PC-3 (cell line): Measurements from ENCODE around the gene PRIM2. TPM values are rescaled to one million over a fixed set of nuclear protein-coding genes. Genes with fewer than 3 reads are reported as not detected.

Source experiments
- ATAC-seq: fragments of 200-7000 bp; cut with Tn5 transposase; 2 replicates; pipeline ENCODE4 v1.9.1; 2020; ENCODE audit warnings: mild to moderate bottlenecking, moderate library complexity
- BruUV-seq: library from RNA; stranded (reverse); fragments of 400-500 nt; replicated peaks from 2 replicates; lab custom pipeline; 2021; lab: Mats Ljungman, UMichigan
- CTCF ChIA-PET: fragments of 300-600 bp; sonication (Branson Sonifier 250); formaldehyde crosslinking; loops from one replicate; lab custom pipeline; 2022; ENCODE audit warnings: antibody characterized with exemption; lab: Charles Lee
- POLR2A ChIA-PET: fragments of 300-600 bp; sonication (Branson Sonifier 250); formaldehyde crosslinking; loops from one replicate; lab custom pipeline; 2022; ENCODE audit warnings: antibody characterized with exemption; ENCODE audit not compliant: unreplicated experiment; lab: Charles Lee
- DNase-seq: peaks from one replicate; pipeline ENCODE4 v3.0.0-alpha.2; 2015
- H2AFZ ChIP-seq: fragments of 300-600 bp; sonication (generic); 2 replicates; pipeline ENCODE4 v1.6.0; 2016; ENCODE audit warnings: antibody characterized with exemption, low read length
- H3F3A ChIP-seq: fragments of 300-600 bp; sonication (generic); one replicate; pipeline ENCODE4 v1.6.0; 2017; ENCODE audit warnings: antibody characterized with exemption, low read length, control low read depth, mild to moderate bottlenecking; ENCODE audit not compliant: unreplicated experiment
- H3K27ac ChIP-seq: fragments of 300-600 bp; sonication (generic); 2 replicates; pipeline ENCODE4 v1.5.1; 2016; ENCODE audit warnings: mild to moderate bottlenecking, low read length
- H3K27me3 ChIP-seq: fragments of 300-600 bp; sonication (generic); 2 replicates; pipeline ENCODE4 v1.6.1; 2016; ENCODE audit warnings: low read length, mixed read lengths
- H3K36me3 ChIP-seq: fragments of 300-600 bp; sonication (generic); 2 replicates; pipeline ENCODE4 v1.6.1; 2016; ENCODE audit warnings: low read depth, mixed run types, low read length, mixed read lengths
- H3K4me1 ChIP-seq: fragments of 300-600 bp; sonication (generic); 2 replicates; pipeline ENCODE4 v1.5.1; 2016; ENCODE audit warnings: low read length; ENCODE audit not compliant: insufficient read depth
- H3K4me2 ChIP-seq: fragments of 300-600 bp; sonication (generic); 2 replicates; pipeline ENCODE4 v1.6.0; 2016; ENCODE audit warnings: low read length
- H3K4me3 ChIP-seq: fragments of 300-600 bp; sonication (generic); 2 replicates; pipeline ENCODE4 v1.5.1; 2016; ENCODE audit warnings: mild to moderate bottlenecking, low read length, mixed read lengths
- H3K79me2 ChIP-seq: fragments of 300-600 bp; sonication (generic); 2 replicates; pipeline ENCODE4 v1.6.1; 2017; ENCODE audit warnings: low read length, mixed read lengths
- H3K9ac ChIP-seq: fragments of 300-600 bp; sonication (generic); 2 replicates; pipeline ENCODE4 v1.6.0; 2016; ENCODE audit warnings: mild to moderate bottlenecking, low read length
- H3K9me2 ChIP-seq: fragments of 300-600 bp; sonication (generic); replicated peaks from 2 replicates; pipeline ENCODE4 v1.6.1; 2016; ENCODE audit warnings: mixed run types, low read length, mixed read lengths
- H3K9me3 ChIP-seq: fragments of 300-600 bp; sonication (generic); 2 replicates; pipeline ENCODE4 v1.6.1; 2016; ENCODE audit warnings: low read length, mixed read lengths
- H4K20me1 ChIP-seq: fragments of 300-600 bp; sonication (generic); 2 replicates; pipeline ENCODE4 v1.6.1; 2016; ENCODE audit warnings: low read length, mixed read lengths
- EZH2 ChIP-seq: fragments of 300-600 bp; sonication (generic); IDR thresholded peaks from one replicate; pipeline ENCODE4 v1.6.1; 2017; ENCODE audit warnings: antibody characterized with exemption, mild to moderate bottlenecking, low read length; ENCODE audit not compliant: unreplicated experiment
- EZH2phosphoT487 ChIP-seq: fragments of 300-600 bp; sonication (generic); IDR thresholded peaks from 2 replicates; pipeline ENCODE4 v1.6.1; 2018; ENCODE audit warnings: mild to moderate bottlenecking, antibody characterized with exemption, low read length, borderline replicate concordance
- intact Hi-C: fragments of 100-400 bp; cut with micrococcal nuclease; formaldehyde crosslinking; loops from 2 replicates; pipeline ENCODE4 v1.9.0; 2023
- total RNA-seq: library from RNA; depleted of rRNA; stranded (reverse); fragments of >200 nt; gene quantifications from 2 replicates; pipeline ENCODE4 v1.2.3, GENCODE V29; 2014
- TF ChIP-seq, protein P1 (sequence below): fragments of 300-600 bp; sonication (generic); conservative IDR thresholded peaks from 2 replicates; pipeline ENCODE4 v1.5.1; 2017; ENCODE audit warnings: antibody characterized with exemption, low read depth, mild to moderate bottlenecking, low read length

PRIM2 gene
- total RNA-seq, 1 experiment from 2014 or later, result 48.4 TPM

DNA sequence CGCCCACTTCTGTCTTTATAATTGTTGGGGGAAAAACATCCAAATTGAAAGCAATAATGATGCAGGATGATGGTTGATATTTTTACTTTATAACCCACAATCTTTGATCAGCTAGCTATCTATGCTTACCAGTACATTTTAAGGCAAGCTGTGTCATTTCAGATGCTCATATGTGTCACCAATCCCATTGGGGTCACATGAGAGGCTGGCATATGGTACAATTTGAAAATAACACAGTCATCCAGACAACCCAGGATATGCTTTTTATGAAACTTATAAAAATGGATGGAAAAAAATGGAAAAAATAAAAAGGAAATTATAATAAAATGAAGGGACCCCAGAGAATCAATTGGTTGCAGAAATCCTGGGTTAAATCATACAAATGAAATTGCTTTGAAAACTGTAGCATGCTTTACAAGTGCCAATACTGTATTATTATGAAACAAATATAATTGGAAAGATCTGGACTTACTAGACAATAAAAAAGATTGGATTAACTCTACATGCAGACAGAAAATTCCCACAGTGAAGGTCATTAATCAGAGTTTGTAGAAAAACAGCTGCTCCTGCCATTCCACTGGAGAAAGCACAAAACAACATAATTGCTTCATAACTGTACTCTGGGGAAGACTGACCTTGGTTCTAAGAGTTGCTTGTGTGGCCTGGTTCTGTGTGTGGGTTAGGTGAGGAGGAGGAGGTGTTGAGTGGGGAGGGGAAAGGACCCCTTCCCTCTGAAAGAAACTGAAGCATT lies 13.3 kb upstream of the PRIM2 start:
- no peaks in the 10 kb centered on the region; the same call in 1 of the 2 replicates for H3K4me1 ChIP-seq
- H3K4me3 ChIP-seq, result no peak overlapping the region
- H3K9ac ChIP-seq, result no peak overlapping the region
- POLR2A ChIA-PET, result no interaction called here
- CTCF ChIA-PET, result no interaction called here
- no peak for DNase-seq
- no peaks in the 10 kb centered on the region for H4K20me1 ChIP-seq
- no peaks in the 10 kb centered on the region for H3K9me3 ChIP-seq
- H3K9me2 ChIP-seq, result no peaks in the 10 kb centered on the region
- no peaks in the 10 kb centered on the region for H3K27me3 ChIP-seq
- no peak for ATAC-seq
- no peak overlapping the region for H3K4me2 ChIP-seq
- intact Hi-C loops, result no loop called here
- H2AFZ ChIP-seq, result no peak overlapping the region
- no peak for TF ChIP-seq EZH2
- H3K36me3 ChIP-seq, result no peaks in the 10 kb centered on the region
- H3K27ac ChIP-seq, result no peak overlapping the region
- no peaks in the 10 kb centered on the region for H3K79me2 ChIP-seq
- no TSS peak for BruUV-seq
- no peaks in the 10 kb centered on the region for H3F3A ChIP-seq

DNA sequence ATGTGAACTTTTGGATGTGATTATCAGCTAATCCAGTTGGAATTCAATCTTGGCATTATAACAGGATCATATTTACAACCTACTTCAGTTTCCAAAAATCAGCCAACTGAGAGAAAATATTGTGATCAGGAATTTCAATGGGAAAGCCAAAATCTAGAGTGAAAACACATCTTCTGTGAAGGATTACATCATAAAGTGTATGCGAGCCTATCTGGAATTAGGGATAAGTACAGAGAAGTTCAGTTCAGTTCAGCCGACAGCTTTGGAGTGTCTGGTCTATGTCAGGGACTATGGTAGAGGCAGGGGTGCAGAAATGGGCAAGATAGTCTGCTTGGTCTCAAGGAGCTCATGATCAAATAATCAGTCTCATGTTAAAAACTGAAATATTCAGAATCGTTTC lies 12.3 kb upstream of the PRIM2 start:
- Histone ChIP-seq H3K4me2 (no peak overlapping the region), H3K27ac (no peak overlapping the region), H3F3A (no peaks in the 10 kb centered on the region), H3K9me2 (no peaks in the 10 kb centered on the region), H3K4me3 (no peak overlapping the region), H3K9me3 (no peaks in the 10 kb centered on the region), H3K27me3 (no peaks in the 10 kb centered on the region), H3K4me1 (no peaks in the 10 kb centered on the region; the same call in 1 of the 2 replicates), H3K9ac (no peak overlapping the region), H2AFZ (no peak overlapping the region), H3K79me2 (no peaks in the 10 kb centered on the region), H4K20me1 (no peaks in the 10 kb centered on the region), H3K36me3 (no peaks in the 10 kb centered on the region)
- TF ChIP-seq, protein P1, sequence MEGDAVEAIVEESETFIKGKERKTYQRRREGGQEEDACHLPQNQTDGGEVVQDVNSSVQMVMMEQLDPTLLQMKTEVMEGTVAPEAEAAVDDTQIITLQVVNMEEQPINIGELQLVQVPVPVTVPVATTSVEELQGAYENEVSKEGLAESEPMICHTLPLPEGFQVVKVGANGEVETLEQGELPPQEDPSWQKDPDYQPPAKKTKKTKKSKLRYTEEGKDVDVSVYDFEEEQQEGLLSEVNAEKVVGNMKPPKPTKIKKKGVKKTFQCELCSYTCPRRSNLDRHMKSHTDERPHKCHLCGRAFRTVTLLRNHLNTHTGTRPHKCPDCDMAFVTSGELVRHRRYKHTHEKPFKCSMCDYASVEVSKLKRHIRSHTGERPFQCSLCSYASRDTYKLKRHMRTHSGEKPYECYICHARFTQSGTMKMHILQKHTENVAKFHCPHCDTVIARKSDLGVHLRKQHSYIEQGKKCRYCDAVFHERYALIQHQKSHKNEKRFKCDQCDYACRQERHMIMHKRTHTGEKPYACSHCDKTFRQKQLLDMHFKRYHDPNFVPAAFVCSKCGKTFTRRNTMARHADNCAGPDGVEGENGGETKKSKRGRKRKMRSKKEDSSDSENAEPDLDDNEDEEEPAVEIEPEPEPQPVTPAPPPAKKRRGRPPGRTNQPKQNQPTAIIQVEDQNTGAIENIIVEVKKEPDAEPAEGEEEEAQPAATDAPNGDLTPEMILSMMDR, result no peak
- TF ChIP-seq EZH2phosphoT487 (no peak), EZH2 (no peak)
- BruUV-seq, result no TSS peak
- CTCF ChIA-PET, result no interaction called here
- intact Hi-C loops, result no loop called here
- DNase-seq (no peak), ATAC-seq (no peak)
- POLR2A ChIA-PET, result no interaction called here

DNA sequence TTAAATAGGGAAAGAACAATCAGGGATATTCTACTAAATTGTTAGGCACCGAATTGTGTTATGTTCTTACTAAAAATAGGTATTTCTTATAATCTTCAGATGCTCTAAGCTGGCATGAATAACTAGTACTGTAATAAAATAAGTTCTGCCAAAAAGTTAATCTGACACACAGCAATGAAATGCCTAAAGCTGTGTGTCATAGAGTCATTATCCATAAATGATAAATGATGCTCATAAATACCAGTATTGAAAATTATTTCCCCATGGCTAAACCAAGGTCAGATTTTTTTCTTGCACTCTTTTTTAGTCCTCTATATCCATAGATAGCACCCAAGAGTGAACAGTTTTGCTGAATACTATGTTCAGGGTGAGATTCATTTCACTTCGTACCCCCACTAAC lies 11.7 kb upstream of the PRIM2 start:
- CTCF ChIA-PET, result no interaction called here
- intact Hi-C loops, result no loop called here
- ATAC-seq, result peak; percentile 67

More for the DNA sequence above, 11.7 kb upstream of the PRIM2 start:
- Histone ChIP-seq H4K20me1 (no peaks in the 10 kb centered on the region), H3F3A (no peaks in the 10 kb centered on the region), H3K36me3 (no peaks in the 10 kb centered on the region), H3K9me2 (no peaks in the 10 kb centered on the region), H2AFZ (no peak overlapping the region), H3K27ac (no peak overlapping the region), H3K27me3 (no peaks in the 10 kb centered on the region), H3K79me2 (no peaks in the 10 kb centered on the region), H3K4me3 (no peak overlapping the region), H3K9me3 (no peaks in the 10 kb centered on the region), H3K4me2 (no peak overlapping the region), H3K4me1 (no peaks in the 10 kb centered on the region; the same call in 1 of the 2 replicates), H3K9ac (no peak overlapping the region)
- POLR2A ChIA-PET, result no interaction called here
- BruUV-seq, result no TSS peak
- DNase-seq, result peak; percentile 45
- TF ChIP-seq EZH2, result no peak
- TF ChIP-seq, protein P1, result no peak
- TF ChIP-seq EZH2phosphoT487, result no peak
